HG02642 (cell line): Measurements from ENCODE around the gene FN1.
"Not testable (repeated sequence)": the region's sequence is repeated elsewhere in the genome, so short reads cannot be mapped to it uniquely, and the experiment has no call there.

ENCODE experiments used
- ATAC-seq: cut with Tn5 transposase; IDR thresholded peaks from one replicate; pipeline ENCODE4 v1.9.1; 2021; ENCODE audit warnings: mild to moderate bottlenecking; ENCODE audit not compliant: unreplicated experiment, poor library complexity

FN1 gene

DNA sequence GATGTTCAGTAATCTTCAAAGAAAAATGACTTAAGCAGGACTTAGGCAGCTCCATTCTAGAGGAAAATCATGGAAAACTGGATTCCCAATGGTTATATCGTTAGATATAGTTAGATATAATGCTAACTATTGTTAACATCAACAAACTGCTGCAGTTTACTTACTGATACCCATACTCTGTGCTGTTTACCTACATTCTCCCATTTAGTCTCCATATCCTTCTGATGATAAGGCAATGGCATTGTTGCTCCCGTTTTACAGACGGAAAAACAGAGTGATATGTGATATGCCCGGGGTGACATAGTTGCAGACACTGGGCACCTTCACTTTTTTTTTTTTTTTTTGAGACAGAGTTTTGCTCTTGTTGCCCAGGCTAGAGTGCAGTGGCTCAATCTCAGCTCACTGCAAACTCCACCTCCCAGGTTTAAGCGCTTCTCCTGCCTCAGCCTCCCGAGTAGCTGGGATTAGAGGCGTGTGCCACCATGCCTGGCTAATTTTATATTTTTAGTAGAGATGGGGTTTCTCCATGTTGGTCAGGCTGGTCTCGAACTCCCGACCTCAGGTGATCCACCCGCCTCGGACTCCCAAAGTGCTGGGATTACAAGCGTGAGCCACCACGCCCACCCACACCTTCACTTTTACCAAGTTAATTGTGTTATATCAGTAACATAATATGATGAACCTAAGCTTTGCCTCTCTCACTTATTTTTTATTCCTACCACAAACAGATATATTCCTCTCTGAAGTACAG, 25.5 kb downstream of the FN1 start:
- ATAC-seq = not testable (repeated sequence)

DNA sequence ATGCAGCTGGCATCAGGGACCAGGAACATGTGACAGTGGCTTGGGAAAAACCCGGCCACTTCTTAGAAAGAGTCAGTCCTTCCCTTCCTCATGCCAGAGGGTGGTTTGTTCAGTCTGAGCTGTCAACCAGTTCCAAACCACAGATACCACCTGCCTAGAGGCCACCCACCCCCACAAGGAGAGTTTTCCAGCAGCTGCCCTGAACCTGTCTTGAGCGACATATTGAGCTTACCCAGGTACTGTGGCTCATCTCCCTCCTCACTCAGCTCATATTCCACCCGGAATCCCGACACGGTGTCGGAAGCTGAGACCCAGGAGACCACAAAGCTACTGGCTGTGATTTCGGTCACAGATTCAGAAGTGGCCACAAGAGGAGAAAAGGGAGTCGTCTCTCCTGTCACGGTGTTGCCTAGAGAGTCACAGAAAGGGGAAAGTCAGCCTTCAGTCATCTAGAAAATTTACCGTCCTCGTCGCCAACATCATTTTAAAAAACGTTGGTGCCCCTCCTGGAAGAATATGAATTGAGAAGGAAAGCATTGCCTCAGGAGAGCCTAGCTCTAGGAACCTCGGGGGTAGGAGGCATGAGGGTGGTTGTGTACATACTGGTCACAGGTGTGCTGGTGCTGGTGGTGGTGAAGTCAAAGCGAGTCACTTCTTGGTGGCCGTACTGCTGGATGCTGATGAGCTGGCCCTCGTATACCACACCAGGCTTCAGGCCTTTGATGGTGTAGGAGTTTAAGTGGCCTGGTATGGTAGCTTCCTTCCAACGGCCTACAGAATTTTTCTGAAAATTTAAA, 26.3 kb downstream of the FN1 start:
- ATAC-seq = no peak

DNA sequence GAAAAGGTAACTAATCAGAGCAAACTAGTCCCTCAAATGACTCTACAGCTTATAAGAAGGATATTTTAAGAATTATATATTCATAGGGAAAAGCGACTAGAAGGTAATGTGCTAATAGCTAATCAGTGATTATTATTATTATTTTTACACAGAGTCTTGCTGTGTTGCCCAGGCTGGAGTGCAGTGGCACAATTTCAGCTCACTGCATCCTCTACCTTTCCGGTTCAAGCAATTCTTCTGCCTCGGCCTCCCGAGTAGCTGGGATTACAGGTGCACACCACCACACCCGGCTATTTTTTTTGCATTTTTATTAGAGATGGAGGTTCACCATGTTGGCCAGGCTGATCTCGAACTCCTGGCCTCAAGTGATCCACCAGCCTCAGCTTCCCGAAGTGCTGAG, 27.4 kb downstream of the FN1 start:
- ATAC-seq = not testable (repeated sequence)

DNA sequence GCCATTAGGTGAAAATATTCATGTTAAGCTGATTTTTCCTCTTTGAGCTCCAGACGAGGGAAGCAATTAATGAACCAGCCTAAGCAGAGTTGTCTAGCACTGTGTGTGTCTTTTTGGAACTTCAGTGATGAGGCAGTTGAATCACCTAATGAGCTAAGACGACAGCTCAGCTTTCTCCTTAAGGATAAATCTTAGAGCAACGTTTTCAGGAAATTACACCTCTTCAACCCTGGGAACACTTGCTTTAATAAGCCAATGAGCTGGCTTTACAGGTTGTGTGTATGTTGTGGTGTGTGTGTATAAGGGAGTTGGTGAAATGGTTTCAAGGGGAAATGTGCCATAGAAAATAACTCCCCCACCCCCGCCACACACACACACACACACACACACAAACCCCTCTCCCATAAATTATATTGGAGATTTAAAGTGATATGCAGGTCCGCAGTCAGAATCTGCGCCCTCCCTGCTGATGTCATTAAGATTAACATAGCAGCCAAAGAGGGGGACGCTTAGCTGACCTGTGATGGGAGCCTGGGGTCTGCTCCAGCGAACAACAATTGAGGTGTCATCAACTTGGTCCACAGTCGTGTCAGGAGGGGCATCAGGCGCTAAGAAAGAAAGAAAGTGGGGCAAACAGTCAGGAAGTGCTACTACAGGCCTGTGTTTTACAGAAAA, 28.1 kb downstream of the FN1 start:
- ATAC-seq = no peak

DNA sequence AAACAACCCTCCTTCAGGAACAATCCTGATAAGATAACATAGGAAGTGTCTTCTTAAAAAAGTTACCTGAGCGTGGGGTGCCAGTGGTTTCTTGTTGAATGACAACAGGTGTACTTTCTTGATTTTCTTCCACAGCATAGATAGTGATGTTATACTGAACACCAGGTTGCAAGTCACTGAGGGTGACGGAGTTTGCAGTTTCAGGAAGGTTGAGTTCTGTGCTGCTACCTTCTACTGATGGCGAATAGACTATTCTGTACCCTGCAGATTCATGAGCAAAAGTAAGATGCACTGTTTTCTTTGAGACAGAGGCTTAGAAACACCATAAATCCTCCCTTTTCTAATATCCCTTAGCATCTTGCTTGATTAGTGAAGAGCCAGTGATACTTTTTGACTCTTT, 28.8 kb downstream of the FN1 start:
- ATAC-seq = no peak

DNA sequence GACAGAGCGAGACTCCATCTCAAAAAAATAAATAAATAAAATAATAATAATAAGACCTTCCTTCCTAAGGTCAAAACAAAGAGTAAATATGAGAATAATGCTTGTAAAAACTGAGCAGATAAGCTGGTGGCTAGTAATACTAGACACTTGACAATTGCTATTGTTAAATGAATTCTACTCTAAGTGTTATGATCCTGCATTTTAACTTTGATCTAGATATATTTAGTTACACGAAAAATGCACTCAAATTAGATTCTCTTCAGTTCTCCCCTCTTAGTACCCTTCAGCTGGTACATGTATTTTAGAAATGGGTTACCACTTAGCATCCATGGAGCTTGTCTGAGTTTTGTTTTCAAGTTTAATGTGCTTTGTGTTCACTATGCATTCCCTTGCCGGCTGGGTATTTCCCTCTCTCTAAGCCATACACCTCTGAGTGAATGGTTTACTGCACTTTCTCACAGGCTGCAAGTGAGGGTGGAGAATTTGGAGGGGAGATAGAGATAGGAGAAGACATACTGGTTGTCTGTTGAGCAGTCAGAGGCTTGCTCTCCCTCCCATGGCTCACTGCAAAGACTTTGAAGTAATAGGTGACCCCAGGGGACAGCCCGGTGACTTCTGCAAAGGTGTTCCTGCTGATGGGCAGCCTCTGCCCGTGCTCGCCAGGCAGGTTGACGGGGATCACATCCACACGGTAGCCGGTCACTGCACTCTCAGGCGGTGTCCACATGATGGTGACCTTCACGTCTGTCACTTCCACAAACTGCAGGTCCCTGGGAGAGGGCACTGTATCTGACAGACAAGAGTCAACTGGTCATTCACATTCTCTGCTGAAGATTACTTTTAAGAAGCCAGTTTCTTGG, 29.9 kb downstream of the FN1 start:
- no peak for ATAC-seq

DNA sequence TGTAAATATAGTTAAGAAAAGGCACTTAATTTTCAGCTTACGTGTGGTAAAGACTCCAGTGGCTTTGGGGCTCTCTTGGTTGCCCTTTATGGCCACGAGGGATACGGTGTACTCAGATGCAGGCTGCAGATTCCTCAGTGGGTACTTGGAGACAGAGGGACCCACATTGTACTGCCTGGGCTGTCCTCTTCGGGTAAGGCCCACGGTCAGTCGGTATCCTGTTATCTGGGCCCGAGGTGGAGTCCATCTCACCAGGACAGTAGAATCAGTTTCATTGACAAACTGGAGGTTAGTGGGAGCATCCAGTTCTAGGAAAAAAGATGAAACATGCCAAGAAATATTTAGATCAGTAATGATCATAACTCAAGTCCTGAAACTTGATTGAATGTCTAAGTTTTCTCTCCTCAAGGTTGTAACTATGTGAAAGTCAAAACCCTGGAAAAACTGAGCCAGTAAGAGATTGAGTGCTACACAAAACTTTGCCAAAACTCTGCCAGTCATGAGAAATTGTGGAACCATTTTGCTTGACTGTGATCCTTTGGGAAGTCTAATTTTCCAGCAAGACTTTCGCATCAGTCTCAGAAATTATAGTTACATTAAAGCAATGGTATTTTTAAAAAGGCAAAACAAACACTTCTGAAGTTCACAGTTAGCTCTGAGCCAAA, 31.4 kb downstream of the FN1 start:
- ATAC-seq = no peak

DNA sequence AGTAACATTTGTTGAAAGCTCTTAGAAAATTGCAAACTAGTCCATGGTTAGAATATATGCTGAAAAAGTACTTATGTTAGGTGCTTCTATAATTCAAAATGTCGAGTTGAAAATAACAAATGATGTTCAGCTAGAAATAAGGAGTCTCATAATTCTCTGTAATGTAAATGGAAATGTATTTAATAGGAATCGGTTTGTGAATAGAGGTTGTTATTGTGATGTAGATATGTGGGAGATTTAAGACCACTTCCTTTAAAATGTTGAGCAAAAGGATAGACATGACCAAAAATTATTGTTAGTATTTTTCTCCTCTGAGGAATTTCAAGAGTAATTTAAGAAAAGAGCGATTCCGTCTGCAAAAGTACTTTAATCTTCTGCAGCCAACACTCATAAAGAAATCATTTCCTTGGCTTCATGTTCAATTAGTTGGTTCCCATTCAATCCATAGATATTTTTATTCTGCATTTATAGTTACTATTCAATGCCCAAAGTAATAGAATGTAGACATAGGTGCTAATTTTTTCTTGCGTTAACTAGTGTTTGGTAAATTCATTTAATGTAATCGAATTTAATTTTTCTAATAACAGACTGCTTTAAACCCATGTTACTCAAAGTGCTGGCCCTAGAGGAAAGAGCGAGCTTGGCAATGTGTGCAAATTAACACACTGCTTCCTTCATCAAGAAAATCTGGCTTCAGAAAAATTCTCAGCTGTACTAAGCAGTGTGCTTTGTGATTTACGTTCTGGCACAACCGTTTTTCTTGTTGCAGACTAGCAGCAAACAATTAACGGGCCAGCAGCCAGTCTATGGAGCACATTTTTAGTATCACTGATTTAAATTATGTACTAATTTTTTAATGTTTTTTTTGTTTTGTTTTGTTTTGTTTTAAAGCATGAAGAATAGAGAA, 32.2 kb downstream of the FN1 start:
- ATAC-seq = no peak

DNA sequence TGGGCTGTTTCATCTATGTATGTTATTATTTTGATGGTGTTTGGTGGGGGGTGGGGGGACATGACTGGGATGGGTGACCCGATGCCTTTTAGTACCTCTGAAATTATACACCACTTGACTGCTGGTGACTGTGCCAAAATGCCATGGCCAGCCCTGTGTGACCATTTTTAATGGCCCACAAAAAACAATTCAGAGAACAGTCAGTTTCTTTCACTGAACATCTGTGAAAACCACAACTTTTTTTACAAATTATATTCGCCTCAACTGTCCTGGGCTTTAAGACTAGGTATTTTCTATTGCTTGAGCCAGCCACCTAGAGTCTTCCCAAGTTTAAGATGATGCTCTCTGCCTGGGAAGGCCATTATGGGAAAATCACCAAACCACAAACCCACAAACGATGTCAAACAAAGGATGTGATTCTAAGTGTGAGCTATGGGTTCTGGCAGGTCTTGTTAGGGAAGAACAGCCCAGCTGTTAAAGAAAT, 33.9 kb downstream of the FN1 start:
- ATAC-seq = no peak

DNA sequence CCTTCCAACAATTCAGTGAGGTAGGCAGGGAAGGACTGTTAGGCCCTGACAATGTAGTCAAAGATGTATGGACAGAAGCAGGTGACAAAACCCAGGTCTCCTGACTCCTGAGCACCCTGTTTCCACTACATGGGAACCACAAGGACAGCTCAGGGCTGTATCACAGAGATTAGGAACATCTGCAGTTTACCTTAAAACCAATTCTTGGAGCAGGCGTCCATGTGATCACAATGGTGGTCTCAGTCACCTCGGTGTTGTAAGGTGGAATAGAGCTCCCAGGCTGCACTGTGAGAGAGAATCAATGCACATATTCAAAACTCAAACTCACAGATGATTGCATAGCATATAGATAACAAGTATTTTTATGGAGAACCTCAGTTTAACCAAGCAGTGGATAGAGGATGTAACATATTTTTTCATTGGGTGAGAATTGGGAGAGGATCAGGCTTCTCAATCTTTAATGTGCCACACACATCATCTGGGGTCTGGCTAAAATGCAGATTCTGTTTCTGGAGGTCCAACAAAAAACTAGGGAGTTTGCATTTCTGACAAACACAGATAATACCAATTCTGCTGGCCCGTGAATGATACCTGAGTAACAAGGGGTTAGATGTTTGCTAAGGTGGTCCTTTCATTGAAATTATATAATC, 36.7 kb downstream of the FN1 start:
- no peak for ATAC-seq

DNA sequence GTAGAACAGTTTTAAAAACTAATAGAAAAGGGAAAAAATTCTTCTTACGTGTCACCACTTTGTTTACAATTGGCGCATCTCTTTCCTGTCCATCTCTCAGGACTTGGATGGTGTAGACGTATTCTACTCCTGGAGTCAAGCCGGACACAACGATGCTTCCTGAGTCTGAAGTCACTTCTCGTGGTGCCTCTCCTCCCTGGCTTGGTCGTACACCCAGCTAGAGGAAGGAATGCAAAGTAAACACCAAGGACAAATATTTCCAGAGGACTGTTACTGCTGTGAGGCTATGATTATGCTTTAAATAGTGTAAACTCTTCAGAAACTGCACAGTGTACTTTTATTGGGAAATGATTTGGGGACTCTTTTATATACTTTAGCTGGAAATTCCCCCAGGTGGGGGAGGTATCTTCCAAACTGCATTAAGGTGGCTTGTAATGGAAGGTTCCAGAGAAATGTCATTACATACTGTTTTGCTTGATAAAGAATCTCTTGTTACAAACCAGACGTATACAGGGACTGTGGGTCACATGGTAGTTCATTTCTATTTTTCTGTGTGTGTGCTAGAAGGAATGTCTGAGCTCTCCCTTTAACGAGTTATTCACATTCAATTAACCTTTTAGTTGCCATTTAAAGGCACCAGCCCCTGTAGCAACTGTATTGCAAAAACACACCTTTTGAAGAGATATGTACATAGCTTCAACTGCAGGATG, 38.1 kb downstream of the FN1 start:
- no peak for ATAC-seq

DNA sequence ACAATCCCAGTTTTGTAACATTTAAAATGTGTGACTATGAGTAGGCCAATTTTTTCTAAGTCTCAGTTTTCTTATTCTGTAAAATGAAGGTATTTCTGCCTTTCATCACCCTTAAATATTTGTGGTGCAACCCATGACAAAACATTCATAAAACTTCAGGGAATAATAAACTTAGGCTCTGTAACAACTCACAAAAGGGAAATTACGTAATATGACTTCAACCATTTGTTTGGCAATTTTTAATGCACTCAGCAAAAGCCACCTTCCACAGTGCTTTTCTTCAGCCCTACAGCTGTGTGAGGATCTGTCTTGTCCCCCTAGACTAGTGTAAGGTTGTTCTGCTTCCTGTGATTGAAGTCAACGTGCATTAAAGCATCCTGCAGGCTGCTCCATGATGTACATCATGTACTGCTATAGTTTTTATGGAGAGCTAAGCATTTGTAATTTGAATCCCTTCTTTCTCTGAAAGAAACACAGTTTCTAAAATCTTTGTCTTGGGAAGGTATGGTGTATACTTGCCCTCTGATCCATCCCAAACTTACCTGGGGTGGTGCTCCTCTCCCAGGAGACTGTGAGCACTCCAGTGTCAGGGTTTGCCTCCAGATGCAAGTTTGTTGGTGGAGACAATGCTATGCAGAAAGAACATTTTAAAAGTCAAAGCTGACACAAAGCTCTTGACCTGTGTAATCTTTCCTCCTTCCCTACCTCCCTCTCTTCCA, 39.1 kb downstream of the FN1 start:
- ATAC-seq = no peak

DNA sequence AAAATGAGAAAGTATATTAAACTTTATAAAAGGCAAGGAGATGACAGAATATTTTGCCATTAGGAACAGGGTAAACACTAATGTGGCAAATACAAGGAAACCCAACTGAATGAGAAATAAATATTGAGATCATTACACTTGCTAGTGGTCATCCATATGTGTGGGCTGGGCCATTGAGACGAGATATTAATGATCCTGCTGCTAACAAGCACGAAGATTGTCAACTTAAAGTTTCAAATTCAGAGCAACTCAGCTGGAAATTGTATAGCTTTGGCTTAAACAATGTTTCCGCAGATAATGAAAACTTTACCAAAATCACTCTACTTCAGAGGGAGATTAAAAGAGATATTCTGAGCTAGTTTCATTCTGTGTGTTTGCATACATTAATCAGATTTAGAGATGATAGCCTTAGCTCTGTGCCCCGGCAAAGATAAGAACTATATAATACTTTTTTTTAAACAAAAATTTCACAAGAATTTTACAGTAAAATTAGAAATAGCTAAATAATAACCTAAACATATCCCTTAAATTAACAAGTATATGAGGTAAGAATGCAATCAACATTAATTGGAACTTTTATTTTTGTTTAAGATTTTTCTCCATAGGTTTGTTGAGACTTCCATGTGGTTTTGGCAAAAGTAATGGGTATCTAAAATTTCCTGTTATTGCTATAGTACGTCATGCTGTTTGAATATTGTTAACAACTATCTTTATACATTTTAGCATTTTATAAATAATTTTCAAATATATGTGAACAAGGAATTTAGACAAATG, 40.0 kb downstream of the FN1 start:
- ATAC-seq = no peak

DNA sequence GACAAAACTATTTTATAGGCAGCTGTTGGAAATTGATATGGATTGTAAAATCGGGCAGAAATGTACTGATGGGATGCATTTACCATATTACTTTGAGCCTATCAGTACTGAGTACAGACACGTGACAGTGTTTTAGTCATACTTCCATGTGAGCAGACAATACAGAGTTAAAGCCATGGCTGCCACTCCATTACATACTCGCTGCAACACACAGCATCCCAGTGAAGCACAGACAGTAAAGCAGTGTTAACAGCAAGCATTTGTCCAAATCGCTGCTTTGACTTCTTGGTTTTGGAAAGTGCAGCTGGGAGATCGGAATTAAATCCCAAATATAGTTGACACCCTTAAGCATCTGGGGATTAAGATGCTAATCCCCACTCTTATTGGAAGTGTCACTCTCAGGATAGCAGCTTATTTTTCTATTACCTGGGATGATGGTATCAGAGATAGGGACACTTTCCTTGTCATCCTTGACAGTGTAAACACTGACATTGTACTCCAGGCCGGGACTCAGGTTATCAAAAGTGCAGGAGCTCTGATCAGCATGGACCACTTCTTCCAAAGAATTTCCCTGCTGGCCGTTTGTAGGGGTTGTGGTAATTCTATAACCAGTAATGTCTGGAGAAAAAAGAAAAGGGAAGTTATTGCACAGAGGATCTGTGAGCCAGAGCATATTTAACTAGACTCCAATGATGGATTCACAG, 41.6 kb downstream of the FN1 start:
- ATAC-seq = no peak

DNA sequence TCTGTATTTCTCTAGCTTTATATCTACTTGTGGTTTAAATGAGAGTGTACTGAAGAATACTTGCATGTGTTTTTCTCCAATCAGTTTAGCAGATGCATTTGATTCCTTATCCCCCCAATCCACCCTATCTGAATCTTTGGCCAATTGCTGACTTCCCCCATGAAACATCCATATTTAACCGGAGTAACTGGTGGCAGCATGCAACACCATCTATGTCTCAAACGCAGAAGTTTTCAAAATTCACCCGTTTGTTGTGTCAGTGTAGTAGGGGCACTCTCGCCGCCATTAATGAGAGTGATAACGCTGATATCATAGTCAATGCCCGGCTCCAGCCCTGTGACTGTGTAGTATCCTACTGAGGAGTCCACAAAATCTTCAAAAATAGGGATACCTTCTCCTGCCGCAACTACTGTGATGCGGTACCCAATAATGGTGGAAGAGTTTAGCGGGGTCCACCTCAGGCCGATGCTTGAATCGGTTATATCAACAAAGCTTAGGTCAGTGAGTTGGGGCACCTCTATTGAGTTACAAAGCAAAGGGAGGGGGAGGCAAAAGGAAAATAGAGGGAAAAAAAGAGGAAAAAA, 43.1 kb downstream of the FN1 start:
- ATAC-seq = no peak
